ENCODE measurements around the gene FASN. TPM values are rescaled to one million over a fixed set of nuclear protein-coding genes. Genes with fewer than 3 reads are reported as not detected.

The FASN gene
- polyA plus RNA-seq, 1 donor from 2014 or later: 26.4 TPM

- no peaks in the 10 kb centered on the region for H4K20me1 ChIP-seq (ENCODE audit: insufficient read depth)
- no peaks in the 10 kb centered on the region for H3K36me3 ChIP-seq (ENCODE audit: insufficient read depth, low read length)
These were observed 18.2 kb upstream of the FASN start for GRCh38 chr17:82116246-82116645.

GRCh38 chr17:82114872-82115271, 16.8 kb upstream of the FASN start:
- H3K36me3 ChIP-seq (ENCODE audit: insufficient read depth, low read length): no peaks in the 10 kb centered on the region
- no peaks in the 10 kb centered on the region for H4K20me1 ChIP-seq (ENCODE audit: insufficient read depth)
- H3K27me3 ChIP-seq (ENCODE audit: insufficient read depth, low read depth, low read length): no peaks in the 10 kb centered on the region
- H3K9me2 ChIP-seq (ENCODE audit: insufficient read depth, low read length): no peaks in the 10 kb centered on the region
- H3K4me3 ChIP-seq (ENCODE audit: low read length): no peak overlapping the region
- no peaks in the 10 kb centered on the region for H3K9me3 ChIP-seq (ENCODE audit: low read length)
- H3K79me2 ChIP-seq (replicated peaks; ENCODE audit: insufficient read depth, low read length): no peaks in the 10 kb centered on the region
- no peak overlapping the region for H2AFZ ChIP-seq (ENCODE audit: low read depth, low read length)
- no peak overlapping the region for H3K4me2 ChIP-seq (ENCODE audit: low read length)
- TF ChIP-seq TAF1 (IDR thresholded peaks at IDR 0.05; ENCODE audit: low read depth): no peak
- TF ChIP-seq SMC3 (conservative IDR thresholded peaks at IDR 0.05; ENCODE audit: poor library complexity): no peak
- no peak for TF ChIP-seq EZH2 (IDR thresholded peaks at IDR 0.05; ENCODE audit: borderline replicate concordance, insufficient read depth, low read length, poor library complexity, severe bottlenecking)
- TF ChIP-seq RAD21 (conservative IDR thresholded peaks at IDR 0.05): no peak
- TF ChIP-seq MXI1 (conservative IDR thresholded peaks at IDR 0.05; ENCODE audit: poor library complexity, severe bottlenecking): no peak
- no peak for TF ChIP-seq REST (IDR thresholded peaks at IDR 0.05; ENCODE audit: borderline replicate concordance)
- TF ChIP-seq POLR2AphosphoS5 (IDR thresholded peaks at IDR 0.05): no peak
- no peak for TF ChIP-seq EP300 (conservative IDR thresholded peaks at IDR 0.05; ENCODE audit: poor library complexity, severe bottlenecking)
- TF ChIP-seq, protein P1, sequence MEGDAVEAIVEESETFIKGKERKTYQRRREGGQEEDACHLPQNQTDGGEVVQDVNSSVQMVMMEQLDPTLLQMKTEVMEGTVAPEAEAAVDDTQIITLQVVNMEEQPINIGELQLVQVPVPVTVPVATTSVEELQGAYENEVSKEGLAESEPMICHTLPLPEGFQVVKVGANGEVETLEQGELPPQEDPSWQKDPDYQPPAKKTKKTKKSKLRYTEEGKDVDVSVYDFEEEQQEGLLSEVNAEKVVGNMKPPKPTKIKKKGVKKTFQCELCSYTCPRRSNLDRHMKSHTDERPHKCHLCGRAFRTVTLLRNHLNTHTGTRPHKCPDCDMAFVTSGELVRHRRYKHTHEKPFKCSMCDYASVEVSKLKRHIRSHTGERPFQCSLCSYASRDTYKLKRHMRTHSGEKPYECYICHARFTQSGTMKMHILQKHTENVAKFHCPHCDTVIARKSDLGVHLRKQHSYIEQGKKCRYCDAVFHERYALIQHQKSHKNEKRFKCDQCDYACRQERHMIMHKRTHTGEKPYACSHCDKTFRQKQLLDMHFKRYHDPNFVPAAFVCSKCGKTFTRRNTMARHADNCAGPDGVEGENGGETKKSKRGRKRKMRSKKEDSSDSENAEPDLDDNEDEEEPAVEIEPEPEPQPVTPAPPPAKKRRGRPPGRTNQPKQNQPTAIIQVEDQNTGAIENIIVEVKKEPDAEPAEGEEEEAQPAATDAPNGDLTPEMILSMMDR (IDR thresholded peaks at IDR 0.05; ENCODE audit: poor library complexity, severe bottlenecking): no peak
- H3K27ac ChIP-seq (ENCODE audit: low read length): no peak overlapping the region
- H3F3A ChIP-seq (ENCODE audit: insufficient read depth, low read length, poor library complexity, severe bottlenecking): no peaks in the 10 kb centered on the region
- H3K9ac ChIP-seq (ENCODE audit: low read length): no peak overlapping the region

More at GRCh38 chr17:82116246-82116645, 18.2 kb upstream of the FASN start:
- H2AFZ ChIP-seq (ENCODE audit: low read depth, low read length): no peak overlapping the region
- H3K27ac ChIP-seq (ENCODE audit: low read length): no peak overlapping the region
- no peak for TF ChIP-seq SMC3 (conservative IDR thresholded peaks at IDR 0.05; ENCODE audit: poor library complexity)
- TF ChIP-seq POLR2AphosphoS5 (IDR thresholded peaks at IDR 0.05): no peak
- no peak for TF ChIP-seq MXI1 (conservative IDR thresholded peaks at IDR 0.05; ENCODE audit: poor library complexity, severe bottlenecking)
- TF ChIP-seq REST (IDR thresholded peaks at IDR 0.05; ENCODE audit: borderline replicate concordance): no peak
- TF ChIP-seq EP300 (conservative IDR thresholded peaks at IDR 0.05; ENCODE audit: poor library complexity, severe bottlenecking): no peak
- no peak for TF ChIP-seq TAF1 (IDR thresholded peaks at IDR 0.05; ENCODE audit: low read depth)
- TF ChIP-seq, protein P1 (IDR thresholded peaks at IDR 0.05; ENCODE audit: poor library complexity, severe bottlenecking): no peak
- H3K9me2 ChIP-seq (ENCODE audit: insufficient read depth, low read length): no peaks in the 10 kb centered on the region
- H3K27me3 ChIP-seq (ENCODE audit: insufficient read depth, low read depth, low read length): no peaks in the 10 kb centered on the region
- no peaks in the 10 kb centered on the region for H3K79me2 ChIP-seq (replicated peaks; ENCODE audit: insufficient read depth, low read length)
- no peaks in the 10 kb centered on the region for H3K9me3 ChIP-seq (ENCODE audit: low read length)
- H3K4me2 ChIP-seq (ENCODE audit: low read length): no peak overlapping the region
- no peaks in the 10 kb centered on the region for H3F3A ChIP-seq (ENCODE audit: insufficient read depth, low read length, poor library complexity, severe bottlenecking)
- no peak overlapping the region for H3K4me3 ChIP-seq (ENCODE audit: low read length)
- H3K9ac ChIP-seq (ENCODE audit: low read length): no peak overlapping the region
